ENCODE data around the gene DPEP1.

The DPEP1 gene

DNA sequence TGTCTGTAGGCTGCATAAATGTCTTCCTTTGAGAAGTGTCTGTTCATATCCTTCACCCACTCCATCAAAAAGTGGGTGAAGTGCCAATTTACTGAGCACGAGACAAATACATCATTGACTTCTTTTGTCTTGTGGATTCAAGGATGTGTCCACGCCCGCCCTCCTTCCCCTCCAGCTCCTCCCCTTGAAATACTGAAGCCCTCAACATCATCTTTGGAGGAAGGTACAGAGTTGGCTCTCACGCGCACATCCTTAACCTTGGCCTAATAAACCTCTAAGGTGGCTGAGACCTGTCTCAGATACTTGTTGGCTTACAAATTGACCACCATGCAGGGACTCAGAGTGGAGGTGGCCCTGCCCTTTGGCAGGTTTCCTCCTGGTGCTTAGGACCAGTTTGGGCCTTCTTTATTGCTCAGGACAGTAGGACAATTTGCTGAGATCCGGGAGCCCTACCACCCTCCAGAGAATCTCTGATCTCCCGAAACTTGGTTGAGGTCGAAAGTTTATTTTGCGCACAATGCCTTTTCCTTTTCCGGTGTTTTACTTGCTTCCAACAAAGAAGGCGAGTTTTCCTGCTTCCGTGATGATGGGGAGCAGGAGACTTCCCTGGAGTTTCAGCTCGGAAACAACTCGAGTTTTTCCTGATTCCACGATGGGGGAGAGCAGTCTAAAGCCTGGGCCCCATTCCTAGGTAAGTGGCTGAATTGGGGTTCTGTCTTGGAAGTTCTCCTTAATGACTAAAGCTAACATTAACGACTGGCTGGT is 58.9 kb downstream of the DPEP1 start:
- no peak for DNase-seq (ENCODE audit: extremely low read depth, low read depth)
- TF ChIP-seq, protein P1, sequence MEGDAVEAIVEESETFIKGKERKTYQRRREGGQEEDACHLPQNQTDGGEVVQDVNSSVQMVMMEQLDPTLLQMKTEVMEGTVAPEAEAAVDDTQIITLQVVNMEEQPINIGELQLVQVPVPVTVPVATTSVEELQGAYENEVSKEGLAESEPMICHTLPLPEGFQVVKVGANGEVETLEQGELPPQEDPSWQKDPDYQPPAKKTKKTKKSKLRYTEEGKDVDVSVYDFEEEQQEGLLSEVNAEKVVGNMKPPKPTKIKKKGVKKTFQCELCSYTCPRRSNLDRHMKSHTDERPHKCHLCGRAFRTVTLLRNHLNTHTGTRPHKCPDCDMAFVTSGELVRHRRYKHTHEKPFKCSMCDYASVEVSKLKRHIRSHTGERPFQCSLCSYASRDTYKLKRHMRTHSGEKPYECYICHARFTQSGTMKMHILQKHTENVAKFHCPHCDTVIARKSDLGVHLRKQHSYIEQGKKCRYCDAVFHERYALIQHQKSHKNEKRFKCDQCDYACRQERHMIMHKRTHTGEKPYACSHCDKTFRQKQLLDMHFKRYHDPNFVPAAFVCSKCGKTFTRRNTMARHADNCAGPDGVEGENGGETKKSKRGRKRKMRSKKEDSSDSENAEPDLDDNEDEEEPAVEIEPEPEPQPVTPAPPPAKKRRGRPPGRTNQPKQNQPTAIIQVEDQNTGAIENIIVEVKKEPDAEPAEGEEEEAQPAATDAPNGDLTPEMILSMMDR (IDR thresholded peaks at IDR 0.05; ENCODE audit: low read depth, low read length): no peak

GRCh38 chr16:89678258-89678657 is 64.8 kb downstream of the DPEP1 start:
- TF ChIP-seq, protein P1 (IDR thresholded peaks at IDR 0.05; ENCODE audit: low read depth, low read length): no peak
- DNase-seq (ENCODE audit: extremely low read depth, low read depth): no peak

DNA sequence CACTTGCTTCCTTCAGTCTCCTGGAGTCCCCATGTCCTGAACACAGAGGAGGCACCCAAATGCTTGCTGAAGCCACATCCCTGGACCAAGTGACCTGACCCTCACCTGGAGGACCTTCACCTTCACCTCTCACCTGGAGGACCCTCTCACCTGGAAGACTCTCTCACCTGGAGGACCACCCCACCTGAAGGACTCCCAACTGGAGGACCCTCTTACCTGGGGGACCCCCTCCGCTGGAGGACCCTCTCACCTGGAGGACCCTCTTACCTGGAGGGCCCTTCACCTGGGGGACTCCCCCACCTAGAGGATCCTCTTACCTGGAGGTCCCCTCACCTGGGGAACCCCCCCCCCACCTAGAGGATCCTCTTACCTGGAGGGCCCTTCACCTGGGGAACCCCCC is 72.5 kb downstream of the DPEP1 start:
- TF ChIP-seq, protein P1 (IDR thresholded peaks at IDR 0.05; ENCODE audit: low read depth, low read length): no peak
- no peak for DNase-seq (ENCODE audit: extremely low read depth, low read depth)

DNA sequence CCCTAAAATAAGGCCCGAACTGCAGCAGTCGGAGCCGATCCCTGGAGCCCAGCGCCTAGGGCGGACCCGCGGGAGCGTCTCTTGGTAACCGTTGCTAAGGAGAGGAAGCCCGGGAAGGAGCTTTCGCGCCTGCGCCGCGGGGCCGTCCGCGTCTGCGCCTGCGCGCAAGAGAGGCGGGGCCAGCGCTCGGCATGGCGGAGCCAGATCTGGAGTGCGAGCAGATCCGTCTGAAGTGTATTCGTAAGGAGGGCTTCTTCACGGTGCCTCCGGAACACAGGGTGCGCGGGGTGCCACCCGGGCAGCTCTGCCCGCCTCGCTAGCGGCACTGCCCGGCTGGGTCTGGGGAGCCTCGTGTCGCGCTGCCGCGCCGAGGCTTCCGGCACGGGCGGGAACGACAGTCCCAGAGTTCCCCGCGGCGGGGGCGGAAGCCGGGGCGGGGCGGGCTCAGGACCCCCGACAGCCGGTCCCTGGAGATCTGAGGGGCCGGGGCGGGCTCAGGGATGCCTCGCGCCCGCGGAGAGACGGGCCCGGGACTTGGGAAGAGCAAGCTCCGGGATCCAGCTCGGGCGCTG is 73.2 kb downstream of the DPEP1 start, which contains the start of gene CDK10:
CDK10 (plus strand) TSS at position 170 of the 572 bp plus-strand sequence; CDS start at position 192, 22 bp downstream.
- peak; percentile 61 for DNase-seq (ENCODE audit: extremely low read depth, low read depth)
- TF ChIP-seq, protein P1 (IDR thresholded peaks at IDR 0.05; ENCODE audit: low read depth, low read length): no peak

DNA sequence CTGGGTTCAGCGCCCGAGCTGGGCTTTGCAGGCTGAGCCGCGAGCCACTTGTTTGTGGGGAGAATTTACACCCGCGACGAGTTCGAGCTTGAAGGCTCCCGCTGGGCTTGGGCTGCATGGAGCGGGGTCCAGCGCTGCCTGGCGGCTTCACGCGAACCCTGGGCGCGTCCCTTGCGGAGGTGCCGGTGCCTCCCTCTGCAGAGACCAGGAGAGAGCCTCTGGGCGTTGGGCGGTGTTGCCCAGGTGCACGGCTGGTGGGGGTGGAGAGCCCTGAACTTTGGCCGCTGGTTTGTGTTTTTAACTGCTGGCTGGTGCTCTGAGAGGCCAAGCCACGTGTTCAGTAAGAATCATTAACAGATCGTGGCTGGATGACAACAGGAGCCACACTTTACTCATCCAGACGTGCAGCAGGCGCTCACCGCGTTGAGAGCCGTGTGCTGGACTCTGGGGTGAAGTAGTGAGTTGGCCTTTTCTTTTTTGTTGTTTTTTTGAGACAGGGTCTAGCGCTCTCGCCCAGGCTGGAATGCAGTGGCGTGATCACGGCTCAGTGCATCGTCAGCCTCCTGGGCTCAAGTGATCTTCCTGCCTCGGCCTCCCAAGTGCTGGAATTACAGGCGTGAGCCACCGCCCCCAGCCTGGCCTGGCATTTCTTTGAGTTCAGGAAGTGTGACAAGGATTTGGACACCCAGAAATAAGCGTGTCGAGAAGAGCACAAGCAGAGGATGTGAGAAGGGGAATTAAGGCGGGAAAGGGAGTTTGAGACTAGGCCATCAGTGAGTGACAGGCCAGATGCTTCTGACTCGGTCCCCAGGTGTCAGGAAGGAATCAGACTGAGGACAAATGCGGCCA is 73.9 kb downstream of the DPEP1 start:
- no peak for DNase-seq (ENCODE audit: extremely low read depth, low read depth)
- TF ChIP-seq, protein P1 (IDR thresholded peaks at IDR 0.05; ENCODE audit: low read depth, low read length): no peak

Measured in AG09319 (cell line).